GM12891 (cell line): ENCODE data around the gene PKP1.

Experiments used
- POLR2A ChIP-seq: IDR thresholded peaks from 2 replicates; pipeline ENCODE4 v1.6.1; 2011; ENCODE audit warnings: low read depth, low read length, control low read depth
- POLR2AphosphoS5 ChIP-seq: IDR thresholded peaks from 2 replicates; pipeline ENCODE4 v1.6.1; 2011; ENCODE audit warnings: low read depth, low read length, control low read depth
- POU2F2 ChIP-seq: IDR thresholded peaks from 2 replicates; pipeline ENCODE4 v1.6.1; 2011; ENCODE audit warnings: low read depth, mild to moderate bottlenecking, control low read depth, low read length, moderate library complexity
- SPI1 ChIP-seq: IDR thresholded peaks from 2 replicates; pipeline ENCODE4 v1.6.1; 2011; ENCODE audit warnings: low read depth, low read length, control low read depth
- TAF1 ChIP-seq: IDR thresholded peaks from 2 replicates; pipeline ENCODE4 v1.6.1; 2011; ENCODE audit warnings: low read depth, low read length, control low read depth

DNA sequence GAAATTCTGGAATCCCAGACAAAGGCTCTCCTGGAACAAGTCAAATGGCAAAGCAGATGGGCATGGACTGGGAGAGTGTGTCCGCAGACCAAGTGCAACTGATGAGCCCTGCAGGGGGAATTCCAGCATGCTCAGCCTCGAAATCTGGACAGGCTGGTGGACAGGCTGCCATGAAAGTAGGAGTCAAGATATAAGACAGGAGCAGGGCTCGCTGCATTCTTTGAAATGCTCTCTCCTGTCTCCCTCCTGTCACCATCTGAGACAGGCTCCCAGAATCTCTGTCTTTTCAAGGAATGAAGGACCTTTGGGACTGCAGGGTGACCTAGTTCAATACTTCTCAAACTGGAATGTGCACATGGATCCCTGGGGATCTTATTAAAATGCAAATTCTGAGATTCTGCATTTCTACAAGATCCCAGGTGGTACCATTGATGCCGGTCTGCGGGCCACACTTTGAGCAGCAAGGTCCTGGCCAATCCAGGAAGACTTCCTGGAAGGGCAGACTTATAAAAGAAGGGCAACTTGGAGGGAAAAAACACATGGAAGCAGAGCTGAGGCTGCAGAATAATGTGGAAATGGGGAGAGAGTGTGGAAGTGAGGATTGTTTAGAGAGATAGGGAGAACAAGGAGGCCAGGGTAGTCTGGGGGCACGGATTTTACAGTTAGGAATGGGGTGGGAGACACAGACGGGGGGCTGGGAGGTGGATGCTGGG is 64.3 kb downstream of the PKP1 start:
- no peak for TF ChIP-seq POLR2A
- no peak for TF ChIP-seq POLR2AphosphoS5
- no peak for TF ChIP-seq TAF1
- no peak for TF ChIP-seq POU2F2
- TF ChIP-seq SPI1, result no peak
